Measurements from ENCODE around the gene PRLHR. TPM values are rescaled to one million over a fixed set of nuclear protein-coding genes. Genes with fewer than 3 reads are reported as not detected.

The PRLHR gene
- total RNA-seq, 3 donors from 2014 or later: not detected

DNA sequence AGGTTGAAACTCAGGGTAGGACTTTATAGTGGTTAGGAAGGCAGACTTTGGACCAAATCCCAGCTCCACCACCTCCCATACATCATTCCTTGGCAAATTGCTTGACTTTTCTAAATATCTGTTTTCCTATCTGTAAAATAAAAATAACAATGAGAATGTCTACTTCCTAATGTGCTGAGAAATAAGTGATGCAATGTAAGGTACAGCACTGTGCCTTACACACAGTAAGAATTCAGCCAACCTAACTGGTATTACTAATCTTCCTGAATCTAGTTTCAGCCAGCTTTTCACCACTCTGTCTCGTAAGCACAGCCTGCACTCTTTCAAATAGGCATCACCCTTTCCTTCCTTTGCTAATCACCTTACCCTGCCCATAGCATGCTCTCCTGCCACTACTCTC lies 9.7 kb downstream of the PRLHR start:
- Histone ChIP-seq H3K9me3 (no peaks in the 10 kb centered on the region), H3K36me3 (ENCODE audit: low read depth) (no peaks in the 10 kb centered on the region), H3K4me3 (no peak overlapping the region), H3K4me1 (ENCODE audit: low read depth) (no peaks in the 10 kb centered on the region)
- intact Hi-C loops (cut with DNase I, micrococcal nuclease): no loop called here
- DNase-seq (no peak), ATAC-seq (no peak)
- TF ChIP-seq, protein P1, sequence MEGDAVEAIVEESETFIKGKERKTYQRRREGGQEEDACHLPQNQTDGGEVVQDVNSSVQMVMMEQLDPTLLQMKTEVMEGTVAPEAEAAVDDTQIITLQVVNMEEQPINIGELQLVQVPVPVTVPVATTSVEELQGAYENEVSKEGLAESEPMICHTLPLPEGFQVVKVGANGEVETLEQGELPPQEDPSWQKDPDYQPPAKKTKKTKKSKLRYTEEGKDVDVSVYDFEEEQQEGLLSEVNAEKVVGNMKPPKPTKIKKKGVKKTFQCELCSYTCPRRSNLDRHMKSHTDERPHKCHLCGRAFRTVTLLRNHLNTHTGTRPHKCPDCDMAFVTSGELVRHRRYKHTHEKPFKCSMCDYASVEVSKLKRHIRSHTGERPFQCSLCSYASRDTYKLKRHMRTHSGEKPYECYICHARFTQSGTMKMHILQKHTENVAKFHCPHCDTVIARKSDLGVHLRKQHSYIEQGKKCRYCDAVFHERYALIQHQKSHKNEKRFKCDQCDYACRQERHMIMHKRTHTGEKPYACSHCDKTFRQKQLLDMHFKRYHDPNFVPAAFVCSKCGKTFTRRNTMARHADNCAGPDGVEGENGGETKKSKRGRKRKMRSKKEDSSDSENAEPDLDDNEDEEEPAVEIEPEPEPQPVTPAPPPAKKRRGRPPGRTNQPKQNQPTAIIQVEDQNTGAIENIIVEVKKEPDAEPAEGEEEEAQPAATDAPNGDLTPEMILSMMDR (IDR thresholded peaks at IDR 0.05): no peak

GRCh38 chr10:118585234-118585633 lies 10.2 kb downstream of the PRLHR start:
- no peak for DNase-seq
- Histone ChIP-seq H3K4me3 (no peak overlapping the region), H3K36me3 (ENCODE audit: low read depth) (no peaks in the 10 kb centered on the region), H3K9me3 (no peaks in the 10 kb centered on the region), H3K4me1 (ENCODE audit: low read depth) (no peaks in the 10 kb centered on the region)
- intact Hi-C loops (cut with DNase I, micrococcal nuclease): no loop called here
- no peak for ATAC-seq
- TF ChIP-seq, protein P1 (IDR thresholded peaks at IDR 0.05): no peak

DNA sequence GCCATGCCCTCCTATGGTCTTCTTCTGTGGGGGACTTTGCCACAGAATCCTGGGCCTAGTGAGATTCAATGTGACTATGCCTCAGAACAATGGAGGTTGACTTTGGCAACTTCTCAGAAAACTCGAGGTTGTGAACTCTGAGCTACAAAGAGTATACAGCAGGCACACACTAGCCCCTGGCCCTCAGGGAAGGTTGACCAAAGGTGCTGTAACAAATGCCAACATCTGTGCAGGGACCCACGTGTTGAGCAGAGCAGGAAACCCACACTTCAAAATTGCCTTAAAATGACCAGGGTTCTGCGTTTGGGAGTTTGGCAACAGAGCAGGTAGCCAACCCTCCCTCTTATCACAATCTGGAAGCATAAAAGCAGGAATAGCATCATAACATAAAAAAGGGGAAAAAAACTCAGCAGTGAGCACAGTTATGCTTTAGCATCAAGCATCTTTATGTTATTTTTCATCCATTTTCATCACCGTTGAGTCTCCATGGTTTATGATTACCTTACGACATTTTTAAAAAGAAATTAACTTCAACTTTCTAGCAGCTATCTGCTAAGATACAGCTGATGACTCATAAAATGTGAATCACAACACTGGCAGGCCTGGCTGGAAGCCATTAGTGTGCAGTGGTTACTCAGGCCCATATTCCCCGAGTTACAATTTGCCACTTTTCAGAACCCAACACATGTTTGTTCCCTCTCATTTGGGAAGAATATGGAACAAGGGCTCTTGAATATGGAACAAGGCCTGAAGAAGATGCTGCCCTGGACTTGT lies 11.1 kb downstream of the PRLHR start:
- Histone ChIP-seq H3K4me3 (no peak overlapping the region), H3K4me1 (ENCODE audit: low read depth) (no peaks in the 10 kb centered on the region), H3K36me3 (ENCODE audit: low read depth) (no peaks in the 10 kb centered on the region), H3K9me3 (no peaks in the 10 kb centered on the region)
- no peak for ATAC-seq
- no peak for DNase-seq
- intact Hi-C loops (cut with DNase I, micrococcal nuclease): no loop called here
- TF ChIP-seq, protein P1 (IDR thresholded peaks at IDR 0.05): no peak

DNA sequence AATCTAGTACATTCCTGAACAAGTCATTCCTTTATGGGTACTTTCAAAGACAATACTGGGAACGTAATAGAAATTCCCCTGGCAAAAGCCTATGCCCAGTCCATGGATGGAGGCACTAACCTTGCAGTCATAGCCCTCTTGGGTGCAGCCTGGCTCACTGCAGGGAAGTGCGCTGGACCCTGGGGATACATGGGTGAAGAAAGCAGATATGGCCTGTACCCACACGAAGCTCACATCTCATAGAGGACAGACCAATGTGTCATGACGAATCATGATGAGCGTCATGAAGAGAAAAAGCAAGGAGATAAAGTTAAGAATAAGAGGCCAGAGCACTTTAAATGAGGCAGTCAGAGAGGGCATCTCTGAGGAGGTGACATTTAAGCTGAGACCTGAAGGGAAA lies 11.8 kb downstream of the PRLHR start:
- Histone ChIP-seq H3K4me3 (no peak overlapping the region), H3K36me3 (ENCODE audit: low read depth) (no peaks in the 10 kb centered on the region), H3K4me1 (ENCODE audit: low read depth) (no peaks in the 10 kb centered on the region), H3K9me3 (no peaks in the 10 kb centered on the region)
- intact Hi-C loops (cut with DNase I, micrococcal nuclease): no loop called here
- DNase-seq: no peak
- no peak for ATAC-seq
- TF ChIP-seq, protein P1 (IDR thresholded peaks at IDR 0.05): no peak

DNA sequence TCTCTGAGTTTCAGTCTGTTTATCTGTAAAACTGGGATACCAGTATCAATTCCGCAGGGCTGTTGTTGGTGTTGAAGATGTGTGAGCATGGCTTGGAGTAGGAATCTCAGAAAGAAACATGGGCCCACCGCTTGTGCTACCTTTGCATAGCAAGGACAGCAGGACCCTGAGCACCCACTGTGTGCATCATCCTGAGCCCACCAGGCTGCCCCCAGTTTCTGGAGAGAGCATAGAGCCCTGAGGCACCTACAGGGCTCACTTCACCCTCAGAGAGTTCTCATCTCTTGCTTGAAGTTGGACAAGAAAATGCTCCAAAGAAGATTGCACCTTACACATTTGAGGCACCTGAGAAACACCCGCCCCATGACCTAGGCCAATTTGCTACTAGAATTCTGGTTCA lies 12.9 kb downstream of the PRLHR start:
- intact Hi-C loops (cut with DNase I, micrococcal nuclease): no loop called here
- Histone ChIP-seq H3K4me1 (ENCODE audit: low read depth) (no peaks in the 10 kb centered on the region), H3K4me3 (no peak overlapping the region), H3K36me3 (ENCODE audit: low read depth) (no peaks in the 10 kb centered on the region), H3K9me3 (no peaks in the 10 kb centered on the region)
- TF ChIP-seq, protein P1 (IDR thresholded peaks at IDR 0.05): no peak
- ATAC-seq: no peak
- DNase-seq: no peak

Data from mucosa of descending colon (tissue), 3 donors.